H1 (cell line): Measurements from ENCODE around the gene FAHD1. TPM values are rescaled to one million over a fixed set of nuclear protein-coding genes. Genes with fewer than 3 reads are reported as not detected.

Experiments
- CTCF ChIA-PET: fragments of 300-600 bp; sonication (Branson Sonifier 250); formaldehyde crosslinking; loops from one replicate; lab custom pipeline; 2021; ENCODE audit not compliant: partially characterized antibody; lab: Charles Lee
- POLR2A ChIA-PET: fragments of 300-600 bp; sonication (Branson Sonifier 250); formaldehyde crosslinking; loops from one replicate; lab custom pipeline; 2021; ENCODE audit warnings: inconsistent platforms; ENCODE audit not compliant: partially characterized antibody; lab: Charles Lee
- DNase-seq, 2 experiments: peaks; one replicate each; pipeline versions ENCODE4 v3.0.0 to v3.0.0-alpha.2; 2010 to 2022; ENCODE audit warnings: low spot score in 2 of 2, low read depth in 1 of 2, mixed read lengths in 1 of 2
- FAIRE-seq: peaks from 2 replicates; lab custom pipeline; 2011; peaks lifted over from hg19 to GRCh38; lab: Jason Lieb, UNC
- H2AFZ ChIP-seq: 2 replicates; pipeline ENCODE4 v1.8.1; 2012; ENCODE audit warnings: low read length, inconsistent platforms
- H2AK5ac ChIP-seq: 2 replicates; pipeline ENCODE4 v1.6.1; 2013; ENCODE audit warnings: low read depth, low read length
- H2BK120ac ChIP-seq: replicated peaks from 2 replicates; pipeline ENCODE3; 2013; ENCODE audit warnings: low read depth, low read length, inconsistent platforms
- H2BK12ac ChIP-seq: 2 replicates; pipeline ENCODE4 v1.6.1; 2013; ENCODE audit warnings: low read depth, low read length
- H2BK15ac ChIP-seq: 2 replicates; pipeline ENCODE4 v1.6.1; 2013; ENCODE audit warnings: low read length
- H2BK20ac ChIP-seq: 2 replicates; pipeline ENCODE4 v1.6.1; 2013; ENCODE audit warnings: low read length
- H2BK5ac ChIP-seq: 2 replicates; pipeline ENCODE4 v1.6.1; 2013; ENCODE audit warnings: low read depth, low read length
- H3K14ac ChIP-seq: 2 replicates; pipeline ENCODE4 v1.6.1; 2013; ENCODE audit warnings: inconsistent platforms; ENCODE audit not compliant: insufficient read length
- H3K18ac ChIP-seq: 2 replicates; pipeline ENCODE4 v1.6.1; 2013; ENCODE audit warnings: low read length; ENCODE audit errors: extremely low read depth
- H3K23ac ChIP-seq: 2 replicates; pipeline ENCODE4 v1.6.1; 2013; ENCODE audit warnings: inconsistent platforms; ENCODE audit not compliant: insufficient read length
- H3K23me2 ChIP-seq: 2 replicates; pipeline ENCODE4 v1.6.1; 2013; ENCODE audit warnings: low read depth, low read length
- H3K27ac ChIP-seq: 2 replicates; pipeline ENCODE4 v1.6.1; 2011; ENCODE audit warnings: low read depth, low read length, inconsistent platforms
- H3K27me3 ChIP-seq, 4 experiments: replicated peaks in 1 of 4; 1 replicate in 1 of 4; 2 replicates in 3 of 4; pipeline versions ENCODE4 v1.6.1 to v1.8.1; 2011 to 2013; ENCODE audit warnings: low read length in 3 of 4, mild to moderate bottlenecking in 3 of 4, inconsistent platforms in 2 of 4, mixed read lengths in 2 of 4, moderate library complexity in 1 of 4; ENCODE audit not compliant: control insufficient read depth in 3 of 4, insufficient read depth in 3 of 4; ENCODE audit errors: extremely low read depth in 1 of 4
- H3K36me3 ChIP-seq, 4 experiments: 2 replicates each; pipeline versions ENCODE4 v1.6.1 to v1.8.1; 2011 to 2013; ENCODE audit warnings: mild to moderate bottlenecking in 4 of 4, low read length in 3 of 4, moderate library complexity in 2 of 4, control low read depth in 1 of 4, inconsistent platforms in 1 of 4; ENCODE audit not compliant: insufficient read depth in 4 of 4, control insufficient read depth in 2 of 4
- H3K4ac ChIP-seq: replicated peaks from 2 replicates; pipeline ENCODE3; 2013; ENCODE audit warnings: low read length, low read depth, mixed read lengths, inconsistent platforms; ENCODE audit not compliant: insufficient read length
- H3K4me1 ChIP-seq, 4 experiments: replicated peaks in 1 of 4; 1 replicate in 1 of 4; 2 replicates in 3 of 4; pipeline versions ENCODE4 v1.6.1 to v1.8.1; 2011 to 2013; ENCODE audit warnings: low read length in 3 of 4, inconsistent platforms in 2 of 4, mixed read lengths in 1 of 4; ENCODE audit not compliant: insufficient read depth in 4 of 4, control insufficient read depth in 3 of 4
- H3K4me2 ChIP-seq, 2 experiments: 2 replicates each; pipeline versions ENCODE4 v1.6.1 to v1.8.1; 2011 to 2013; ENCODE audit warnings: low read depth in 2 of 2, low read length in 2 of 2, control low read depth in 1 of 2, inconsistent platforms in 1 of 2, mild to moderate bottlenecking in 1 of 2; ENCODE audit not compliant: insufficient read depth in 1 of 2
- H3K4me3 ChIP-seq, 4 experiments: fragments of 200-600, 300-600 bp in 1 of 4; sonication (generic), shearing (Covaris generic), sonication (Bioruptor Twin) in 1 of 4; 2 replicates each; pipeline versions ENCODE4 v1.5.1 to v1.8.1; 2011 to 2016; ENCODE audit warnings: low read length in 4 of 4, low read depth in 3 of 4, control low read depth in 2 of 4, inconsistent platforms in 2 of 4, mild to moderate bottlenecking in 2 of 4, mixed read lengths in 1 of 4, moderate library complexity in 1 of 4; ENCODE audit not compliant: insufficient read depth in 2 of 4; ENCODE audit errors: extremely low read depth in 1 of 4
- H3K56ac ChIP-seq: replicated peaks from 2 replicates; pipeline ENCODE3; 2013; ENCODE audit warnings: low read depth, mild to moderate bottlenecking, mixed read lengths, low read length, inconsistent platforms; ENCODE audit not compliant: insufficient read length
- H3K79me1 ChIP-seq: 2 replicates; pipeline ENCODE4 v1.6.1; 2013; ENCODE audit warnings: low read depth, low read length, control low read depth
- H3K79me2 ChIP-seq, 2 experiments: 2 replicates each; pipeline versions ENCODE4 v1.6.1 to v1.8.1; 2012 to 2013; ENCODE audit warnings: low read length in 2 of 2, mild to moderate bottlenecking in 2 of 2, inconsistent platforms in 1 of 2; ENCODE audit not compliant: insufficient read depth in 2 of 2, control insufficient read depth in 1 of 2
- H3K9ac ChIP-seq, 4 experiments: replicated peaks in 1 of 4; 1 replicate in 1 of 4; 2 replicates in 3 of 4; pipeline versions ENCODE4 v1.6.1 to v1.8.1; 2011 to 2013; ENCODE audit warnings: low read depth in 3 of 4, low read length in 3 of 4, control low read depth in 2 of 4, mild to moderate bottlenecking in 2 of 4, moderate library complexity in 2 of 4, inconsistent platforms in 1 of 4; ENCODE audit errors: extremely low read depth in 1 of 4
- H3K9me3 ChIP-seq, 2 experiments: 2 replicates each; pipeline versions ENCODE4 v1.6.1 to v1.8.1; 2012 to 2013; ENCODE audit warnings: mild to moderate bottlenecking in 2 of 2, moderate library complexity in 2 of 2, control low read depth in 1 of 2, inconsistent platforms in 1 of 2, low read depth in 1 of 2, low read length in 1 of 2, mixed read lengths in 1 of 2; ENCODE audit not compliant: insufficient read depth in 2 of 2
- H4K20me1 ChIP-seq, 2 experiments: replicated peaks in 1 of 2; 2 replicates each; pipeline versions ENCODE3 to v1.8.1; 2011 to 2013; ENCODE audit warnings: inconsistent platforms in 2 of 2, low read length in 2 of 2, mild to moderate bottlenecking in 1 of 2; ENCODE audit not compliant: insufficient read depth in 2 of 2, control insufficient read depth in 1 of 2
- H4K5ac ChIP-seq: 2 replicates; pipeline ENCODE4 v1.6.1; 2013; ENCODE audit warnings: low read length, low read depth, mixed read lengths, inconsistent platforms; ENCODE audit not compliant: insufficient read length
- H4K8ac ChIP-seq: 2 replicates; pipeline ENCODE4 v1.8.0; 2013; ENCODE audit warnings: mild to moderate bottlenecking, moderate library complexity, low read length, inconsistent platforms; ENCODE audit not compliant: insufficient read depth; ENCODE audit errors: extremely low read depth
- H4K91ac ChIP-seq: replicated peaks from 2 replicates; pipeline ENCODE3; 2013; ENCODE audit warnings: low read length, mixed read lengths, inconsistent platforms; ENCODE audit not compliant: insufficient read length
- ASH2L ChIP-seq: fragments of 200-600, 300-600 bp; sonication (generic); IDR thresholded peaks from one replicate; pipeline ENCODE4 v1.7.1; 2017; ENCODE audit warnings: low read length
- KDM4A ChIP-seq: IDR thresholded peaks from one replicate; pipeline ENCODE4 v1.7.1; 2012; ENCODE audit warnings: low read depth, mild to moderate bottlenecking, moderate library complexity, low read length, inconsistent platforms; ENCODE audit not compliant: severe bottlenecking
- POLR2A ChIP-seq, 2 experiments: IDR thresholded peaks; 1 replicate in 1 of 2; 2 replicates in 1 of 2; pipeline ENCODE4 v1.6.1; 2011; ENCODE audit warnings: low read depth in 2 of 2, low read length in 2 of 2, mild to moderate bottlenecking in 2 of 2; ENCODE audit errors: control extremely low read depth in 1 of 2
- RNF2 ChIP-seq: fragments of 200-900, 300-1000 bp; sonication (generic); IDR thresholded peaks from 2 replicates; pipeline ENCODE4 v1.7.1; 2016; ENCODE audit warnings: borderline replicate concordance, low read depth, mild to moderate bottlenecking, antibody characterized with exemption, low read length; ENCODE audit not compliant: poor library complexity, severe bottlenecking; ENCODE audit errors: missing control alignments
- SIX5 ChIP-seq: IDR thresholded peaks from 2 replicates; pipeline ENCODE4 v1.6.1; 2011; ENCODE audit warnings: mild to moderate bottlenecking, low read depth, low read length
- SP2 ChIP-seq: IDR thresholded peaks from 2 replicates; pipeline ENCODE4 v1.6.1; 2012; ENCODE audit warnings: mild to moderate bottlenecking, low read length, inconsistent platforms
- WGBS, 2 experiments: shearing (Covaris generic) in 1 of 2; methylation state at CpG; one replicate each; pipeline versions ENCODE4 v1.1.6 to v1.1.7; 2013 to 2015; ENCODE audit warnings: low lambda C conversion rate in 2 of 2, mixed read lengths in 2 of 2, inconsistent platforms in 1 of 2, low coverage in 1 of 2, missing lambda C conversion rate in 1 of 2; ENCODE audit not compliant: insufficient replicate concordance in 2 of 2, insufficient coverage in 1 of 2, insufficient read length in 1 of 2; ENCODE audit errors: extremely low coverage in 1 of 2, missing lambda C conversion rate in 1 of 2; 5-methylcytosine and 5-hydroxymethylcytosine counted together
- polyA plus RNA-seq, 7 experiments: library from polyadenylated mRNA; depleted of rRNA in 3 of 7; stranded (reverse) in 5 of 7; unstranded in 2 of 7; fragments of >200 nt in 5 of 7; fragments of 200-250 nt in 2 of 7; gene quantifications; 1 replicate in 5 of 7; 2 replicates in 1 of 7; 4 replicates in 1 of 7; pipeline versions ENCODE4 v1.2.1 to v1.2.3, GENCODE V29; 2011 to 2013; ENCODE audit warnings: missing spikeins in 2 of 7, mixed read lengths in 2 of 7
- total RNA-seq: library from RNA; stranded (reverse); fragmentation: NEBNext Ultra II Directional; extraction: Animal tissue kit (Norgen Biotek cat#: 25700); gene quantifications from 2 replicates; pipeline ENCODE4 v1.2.1, GENCODE V29; 2021

The FAHD1 gene
- total and polyA plus RNA-seq, 2 of the 8 experiments (the other 6 are each of a cell fraction or from before 2014, with no cell fraction given): 20.4 to 31.9 TPM

GRCh38 chr16:1817276-1817589, 9.8 kb upstream of the FAHD1 start:
- Histone ChIP-seq H3K18ac (no peak overlapping the region), H3K4ac (no peak overlapping the region), H3K9me3 (no peaks in the 10 kb centered on the region), H2BK15ac (no peak overlapping the region), H3K27me3 (no peaks in the 10 kb centered on the region), H2AK5ac (no peak overlapping the region), H3K79me1 (no peaks in the 10 kb centered on the region), H2BK120ac (no peak overlapping the region), H3K36me3 (peaks cover 0 to 9% (median 4%) of the 10 kb centered on the region in 4 experiments; a peak in 5 of 8 replicates), H4K8ac (peak overlapping the region; percentile 85; the same call in 1 of the 2 replicates), H3K23ac (no peak overlapping the region), H2AFZ (no peak overlapping the region), H4K20me1 (peaks cover 3 to 4% of the 10 kb centered on the region in 2 experiments), H3K4me1 (no peaks in the 10 kb centered on the region), H3K4me3 (no peak overlapping the region), H2BK20ac (no peak overlapping the region), H3K9ac (no peak overlapping the region), H2BK12ac (no peak overlapping the region), H4K5ac (no peak overlapping the region), H3K23me2 (no peaks in the 10 kb centered on the region), H4K91ac (no peak overlapping the region), H3K79me2 (no peaks in the 10 kb centered on the region), H3K4me2 (no peak overlapping the region), H3K27ac (no peak overlapping the region), H3K14ac (no peak overlapping the region), H3K56ac (no peak overlapping the region), H2BK5ac (no peak overlapping the region)
- DNase-seq (no peak), FAIRE-seq (no peak)
- ChIA-PET CTCF (no interaction called here), POLR2A (interaction anchor here (1.3 kb wide), 1 partner anchor 147 kb away, joined by 5 read pairs; the partner anchor contains the start of gene RPS2)
- TF ChIP-seq SIX5 (no peak), POLR2A (IDR thresholded peaks at IDR 0.05; ENCODE audit: control extremely low read depth in 1 of 2, low read depth in 2 of 2, low read length in 2 of 2) (no peak), ASH2L (no peak), RNF2 (no peak), SP2 (no peak), KDM4A (no peak)
- WGBS, 2 experiments: 94% methylated on average over 9 of the region's 9 CpGs; no CpG with 5 or more reads in 1 of the 2 experiments
